ENCODE measurements around the gene THAP8.

GRCh38 chr19:36051236-36051635 is 2.8 kb downstream of the THAP8 start:
- TF ChIP-seq CTCF (conservative IDR thresholded peaks at IDR 0.05; ENCODE audit: low read length), result peak; percentile 72
- no peak for TF ChIP-seq EZH2phosphoT487 (IDR thresholded peaks at IDR 0.05; ENCODE audit: borderline replicate concordance)

Measured in Loucy (cell line).